C1 segment of cervical spinal cord (tissue), 14 donors: ENCODE measurements around the gene CSRP1.
"Not testable (repeated sequence)": the region's sequence is repeated elsewhere in the genome, so short reads cannot be mapped to it uniquely, and the experiment has no call there.

Source experiments
- DNase-seq, 14 donors: peaks; one replicate each; lab custom pipeline; 2025; lab: John Stamatoyannopoulos, UW

The CSRP1 gene

DNA sequence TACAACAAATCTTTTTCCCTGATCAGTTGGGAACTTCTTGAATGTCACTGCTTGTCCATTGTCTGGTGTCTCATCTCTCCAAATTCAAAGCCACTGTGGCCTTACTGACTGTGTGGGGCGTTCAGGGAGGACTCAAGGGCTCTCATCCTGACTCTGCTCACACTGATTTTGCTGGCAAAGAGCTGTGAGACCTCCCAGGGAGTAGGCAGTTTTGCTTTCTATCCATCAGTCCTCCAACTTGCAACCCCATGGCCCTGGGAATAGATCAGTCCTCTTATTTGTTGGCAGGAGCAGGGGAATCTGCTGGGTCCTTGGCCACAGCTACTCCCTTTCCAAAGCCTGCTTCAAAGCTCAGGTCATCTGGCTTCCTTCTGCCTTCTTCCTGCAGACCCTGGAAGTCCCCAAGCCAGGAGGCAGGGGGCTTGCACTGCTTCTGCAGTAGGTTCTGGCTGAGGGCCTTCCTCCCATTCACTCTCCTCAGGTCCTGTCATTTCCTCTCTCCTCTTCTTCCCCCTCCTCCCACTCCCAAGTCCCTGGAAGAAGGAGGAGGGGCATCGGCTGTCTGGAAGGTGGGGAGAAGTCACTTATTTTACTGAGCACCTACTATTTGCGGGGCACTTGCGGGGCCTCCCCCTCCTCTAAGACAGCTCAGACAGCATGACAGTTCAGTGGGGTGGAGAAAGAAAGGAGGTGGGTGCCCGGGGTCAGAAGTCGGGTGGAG, 31.1 kb upstream of the CSRP1 start:
- peak in 1 of 14 donors; percentile 44 for DNase-seq

DNA sequence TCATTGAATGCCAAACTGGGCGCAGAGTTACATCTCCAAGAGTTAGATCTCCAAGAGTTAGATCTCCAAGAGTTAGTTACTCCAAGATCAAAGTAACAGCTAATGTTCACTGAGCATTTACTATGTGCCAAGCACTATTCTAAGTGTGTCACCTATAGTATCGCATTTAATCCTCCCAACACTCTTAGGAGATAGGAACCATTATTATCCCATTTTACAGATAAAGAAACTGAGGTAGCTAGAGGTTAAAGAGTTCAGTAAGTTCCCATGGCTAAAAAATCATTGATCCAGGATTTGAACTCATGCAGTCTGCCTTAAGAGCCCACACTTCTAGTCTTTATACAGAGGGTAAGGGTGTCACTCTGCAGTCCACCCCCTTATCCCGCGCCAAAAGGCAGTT, 30.5 kb upstream of the CSRP1 start:
- DNase-seq = no peak

DNA sequence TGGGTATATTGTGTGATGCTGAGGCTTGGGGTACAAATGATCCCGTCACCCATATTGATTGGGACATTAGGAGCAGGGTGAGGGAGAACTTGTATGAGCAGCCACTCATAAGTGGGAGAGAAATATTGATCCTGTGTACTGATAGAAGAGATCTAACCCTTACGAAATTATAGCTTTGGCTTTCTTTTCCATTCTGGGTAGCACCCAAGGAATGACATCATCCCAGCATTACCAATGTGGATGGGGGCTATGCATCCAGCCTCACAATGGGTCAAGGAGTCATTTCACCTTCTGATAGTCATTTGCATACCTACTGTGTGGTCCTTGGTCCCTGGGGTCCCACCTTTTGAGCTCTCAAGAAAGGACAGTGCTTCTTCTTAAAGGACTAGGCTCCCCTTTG, 30.1 kb upstream of the CSRP1 start:
- DNase-seq = no peak

DNA sequence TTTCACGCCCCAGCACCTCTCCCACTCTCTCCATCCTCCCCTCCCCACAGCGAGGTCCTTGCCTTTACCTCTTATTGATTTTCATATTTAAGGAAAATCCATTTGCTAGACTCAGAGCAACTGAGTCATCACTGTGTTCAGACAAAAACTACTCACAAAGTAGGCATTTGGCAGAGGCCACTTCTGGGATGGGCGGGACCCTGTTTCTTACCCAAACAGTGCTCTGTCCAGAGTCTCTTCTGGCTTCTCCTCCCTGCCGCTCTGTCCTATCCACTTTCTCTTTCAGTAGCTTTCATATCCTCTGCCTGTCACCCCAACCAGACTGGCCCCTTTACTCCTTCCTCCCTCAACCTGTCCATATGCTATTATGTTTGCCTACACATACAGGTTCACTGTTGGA, 29.6 kb upstream of the CSRP1 start:
- peak in 1 of 14 donors; percentile 25 for DNase-seq

DNA sequence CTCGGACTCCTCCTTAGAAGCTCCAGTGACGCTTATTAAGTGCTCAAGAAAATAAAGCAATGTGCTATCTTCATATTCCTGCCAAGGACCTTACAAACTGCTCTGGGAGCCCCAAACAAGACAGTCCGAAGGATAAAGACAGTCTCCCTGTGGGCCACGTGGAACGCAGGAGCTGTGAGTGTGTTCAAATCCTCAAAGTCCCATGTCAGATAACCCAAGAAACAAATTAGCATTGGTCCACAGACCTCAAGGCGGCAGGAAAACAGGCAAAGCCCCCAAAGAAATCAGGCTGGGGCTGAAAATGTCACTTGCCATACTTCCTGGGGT, 29.0 kb upstream of the CSRP1 start:
- no peak for DNase-seq

DNA sequence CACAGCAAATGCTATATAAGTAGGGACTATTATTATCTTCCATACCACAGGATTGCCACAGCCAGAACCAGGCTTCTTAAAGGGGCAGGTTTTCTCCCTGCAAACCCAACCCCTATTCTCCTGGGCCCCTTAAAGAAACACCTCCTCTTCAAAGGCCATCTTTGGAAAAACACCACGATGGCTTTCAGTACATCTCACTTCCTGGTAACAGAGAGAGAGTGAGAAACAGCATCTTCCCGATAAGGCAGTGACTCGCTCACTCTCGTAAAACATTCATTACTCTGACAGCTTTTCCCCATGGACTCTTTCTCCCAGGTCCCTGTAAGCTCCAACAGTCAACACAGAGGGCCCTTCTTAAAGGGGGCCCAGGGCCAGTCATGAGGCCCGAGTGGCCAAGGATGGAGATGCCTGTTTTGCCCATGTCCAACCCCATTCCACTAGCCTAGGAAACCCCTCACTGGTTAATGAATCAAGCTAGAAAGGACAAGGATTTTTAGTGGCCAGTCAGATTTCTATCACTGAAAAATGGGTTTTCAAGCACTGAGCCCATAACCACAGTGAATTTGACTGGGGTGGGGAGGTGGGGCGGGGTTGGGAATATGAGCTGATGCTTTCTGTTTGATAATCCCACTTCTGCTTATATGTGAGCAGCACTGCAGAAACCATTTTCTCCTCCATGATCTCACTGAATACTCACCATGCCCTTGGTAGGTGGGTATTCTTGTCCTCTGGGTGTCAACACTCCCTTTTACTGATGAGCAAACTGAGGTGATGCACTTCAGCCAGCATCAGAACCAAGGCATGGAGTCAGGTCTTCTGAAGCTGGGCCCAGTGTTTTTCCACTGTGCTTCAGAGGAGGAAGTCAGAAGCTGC, 28.4 kb upstream of the CSRP1 start:
- DNase-seq = peak in 1 of 14 donors; percentile 10

DNA sequence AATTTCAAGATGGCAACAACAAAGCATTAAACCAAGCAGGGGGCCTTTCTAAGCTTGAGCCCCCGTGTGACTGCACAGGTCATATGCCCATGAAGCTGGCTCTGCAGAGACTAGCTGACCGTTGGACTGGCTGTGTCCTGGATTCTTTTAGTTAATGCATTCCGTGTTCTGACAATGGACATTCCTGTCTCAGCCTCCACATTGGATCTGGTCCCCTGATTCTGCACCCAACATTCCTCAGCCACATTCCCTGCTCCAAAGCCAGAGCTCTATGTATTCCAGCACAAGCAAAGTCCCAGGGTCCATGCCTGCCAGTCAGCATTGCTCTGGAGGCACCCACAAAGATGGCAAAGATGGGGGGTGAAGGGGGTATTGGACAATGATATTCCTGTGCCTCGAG, 26.9 kb upstream of the CSRP1 start:
- no peak for DNase-seq

DNA sequence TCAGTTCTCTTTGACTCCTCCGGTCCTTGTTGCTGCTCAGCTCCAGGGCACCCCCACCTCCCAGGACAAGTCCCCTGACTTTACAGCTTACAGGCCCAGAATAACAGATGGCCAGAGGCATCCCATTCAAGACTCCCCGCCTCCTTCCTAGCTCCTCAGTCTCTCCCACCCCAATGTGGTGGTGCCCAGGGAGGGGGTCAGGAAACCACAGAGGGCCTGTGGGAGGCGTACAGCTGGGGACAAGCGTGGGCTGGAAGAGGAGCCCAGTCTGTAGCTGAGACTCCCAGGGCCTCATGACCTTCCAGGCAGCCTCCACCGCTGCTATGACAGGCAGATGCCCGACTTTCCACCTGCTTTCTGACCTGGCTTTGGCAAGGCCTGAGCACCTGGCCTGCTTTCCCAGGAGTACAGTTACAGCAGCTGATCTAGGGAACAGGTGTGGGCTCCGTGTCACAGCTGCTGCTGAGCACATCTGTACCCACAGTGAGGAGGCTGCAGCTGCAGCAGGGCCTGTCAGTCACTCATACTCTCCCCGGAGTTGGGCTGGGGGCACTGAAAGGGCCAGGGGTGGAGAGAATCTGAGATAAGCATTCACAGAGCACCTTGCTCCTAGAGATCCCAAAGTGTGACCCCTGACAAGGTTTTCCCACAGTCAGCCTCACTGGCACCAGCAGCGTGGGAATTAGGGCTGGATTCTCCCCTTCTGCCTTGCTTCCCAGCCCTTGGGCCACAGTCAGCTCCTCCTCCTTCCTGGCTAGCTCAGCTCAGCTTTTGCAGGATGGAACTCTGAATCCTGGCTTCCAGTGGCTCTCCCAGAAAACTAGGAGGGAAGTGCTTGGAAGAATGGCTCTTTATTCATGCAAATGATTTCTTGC, 24.9 kb upstream of the CSRP1 start:
- DNase-seq = no peak

DNA sequence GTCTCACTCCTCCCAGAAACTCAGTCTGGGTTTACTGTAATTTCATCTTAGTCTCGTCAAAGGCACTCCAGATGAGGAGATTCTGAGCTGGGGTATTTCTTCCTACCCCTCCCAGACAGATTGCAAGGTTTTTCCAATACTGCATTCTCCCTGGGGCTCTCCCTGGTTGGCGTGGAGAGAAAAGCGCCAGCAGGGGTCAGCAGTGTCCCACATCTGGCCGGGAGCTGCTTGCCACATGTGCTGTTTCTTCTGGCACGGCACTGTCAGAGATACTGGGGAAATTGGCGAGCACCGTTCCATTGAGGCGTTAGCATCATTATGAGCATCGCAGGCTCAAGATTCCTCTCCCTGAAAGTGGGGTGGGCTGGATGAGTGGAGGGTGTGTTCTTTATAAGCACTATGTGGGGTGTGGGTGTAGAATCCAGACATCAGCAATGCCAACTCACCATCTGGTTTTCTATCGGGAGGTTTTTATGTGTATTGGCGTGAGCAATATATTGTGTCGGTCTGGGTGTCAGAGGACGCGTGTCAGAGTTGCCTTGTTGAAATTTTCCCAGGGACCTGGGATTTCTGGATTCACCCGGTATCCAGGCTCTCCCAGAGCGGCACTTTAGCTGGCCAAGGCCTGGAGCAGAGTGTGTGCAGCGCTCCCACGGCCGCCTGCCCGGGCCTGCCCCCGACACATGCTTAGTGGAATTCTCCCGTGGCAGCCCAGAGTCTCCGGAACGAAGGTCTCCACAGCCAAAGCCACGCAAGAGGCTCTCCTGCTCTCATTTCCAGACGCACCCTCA, 24.0 kb upstream of the CSRP1 start:
- DNase-seq = peak in 11 of 14 donors; percentile 24 to 82 (median 70)

DNA sequence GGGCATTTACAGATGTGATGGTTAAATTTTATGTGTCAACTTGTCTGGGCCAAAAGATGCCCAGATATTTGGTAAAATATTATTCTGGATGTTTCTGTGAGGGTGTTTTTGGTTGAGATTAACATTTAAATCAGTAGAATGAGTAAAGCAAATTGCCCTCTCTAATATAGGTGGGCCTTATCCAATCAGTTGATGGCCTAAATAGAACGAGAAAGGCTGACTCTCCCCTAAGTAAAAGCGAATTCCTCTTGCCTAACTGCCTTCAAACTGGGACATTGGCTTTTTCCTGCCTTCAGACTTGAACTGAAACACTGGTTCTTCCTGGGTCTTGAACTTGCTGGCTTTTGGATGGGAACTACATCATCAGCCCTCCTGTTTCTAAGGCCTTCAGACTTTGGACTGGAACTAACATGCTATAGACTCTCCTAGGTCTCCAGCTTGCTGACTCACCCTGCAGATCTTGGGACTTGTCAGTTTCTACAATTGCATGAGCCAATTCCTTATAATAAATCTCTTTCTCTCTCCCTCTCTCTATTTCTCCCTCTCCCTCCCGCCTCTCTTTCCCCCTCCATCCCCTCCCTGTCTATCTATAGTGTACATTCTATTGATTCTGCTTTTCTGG, 21.8 kb upstream of the CSRP1 start:
- no peak for DNase-seq

DNA sequence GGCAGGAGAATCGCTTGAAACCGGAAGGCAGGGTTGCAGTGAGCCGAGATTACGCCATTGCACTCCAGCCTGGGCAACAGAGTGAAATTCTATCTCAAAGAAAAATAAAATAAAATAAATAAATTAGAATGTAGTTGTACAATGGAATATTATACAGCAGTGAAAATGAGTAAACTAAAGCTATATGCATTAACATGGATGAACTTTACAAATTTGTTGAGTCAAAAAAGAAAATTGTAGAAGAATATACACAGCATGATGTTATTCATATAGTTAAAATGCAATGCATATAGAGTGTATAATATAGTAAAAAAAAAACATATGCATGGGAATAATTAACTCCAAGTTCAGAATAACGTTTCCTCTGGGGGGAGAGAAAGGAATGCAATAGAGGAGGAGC, 21.0 kb upstream of the CSRP1 start:
- no peak for DNase-seq

DNA sequence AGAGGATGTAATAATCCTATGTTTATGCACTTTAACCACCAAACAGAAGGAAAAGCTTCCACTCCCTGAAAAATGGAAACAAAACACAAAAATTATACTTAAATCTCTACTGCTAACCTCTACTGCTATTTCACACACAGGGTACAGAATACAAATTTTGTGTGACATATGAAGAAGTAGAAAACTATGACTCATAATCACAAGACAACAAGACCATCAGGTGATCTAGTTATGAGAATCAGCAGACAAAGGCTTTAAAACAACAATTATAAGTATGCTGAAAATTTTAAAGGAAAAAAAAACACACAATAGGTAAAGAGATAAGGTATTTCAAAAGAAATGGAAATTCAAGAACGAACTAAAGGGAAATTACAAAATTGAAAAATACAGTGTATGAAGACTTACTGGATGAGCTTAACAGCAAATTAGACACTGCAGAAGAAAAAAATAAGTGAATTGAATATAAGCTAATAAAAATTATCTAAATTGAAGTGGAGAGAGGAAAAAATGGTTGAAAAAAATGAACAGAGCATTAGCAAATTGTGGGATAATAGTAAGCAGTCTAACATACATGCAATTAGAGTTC, 18.4 kb upstream of the CSRP1 start:
- DNase-seq = no peak

DNA sequence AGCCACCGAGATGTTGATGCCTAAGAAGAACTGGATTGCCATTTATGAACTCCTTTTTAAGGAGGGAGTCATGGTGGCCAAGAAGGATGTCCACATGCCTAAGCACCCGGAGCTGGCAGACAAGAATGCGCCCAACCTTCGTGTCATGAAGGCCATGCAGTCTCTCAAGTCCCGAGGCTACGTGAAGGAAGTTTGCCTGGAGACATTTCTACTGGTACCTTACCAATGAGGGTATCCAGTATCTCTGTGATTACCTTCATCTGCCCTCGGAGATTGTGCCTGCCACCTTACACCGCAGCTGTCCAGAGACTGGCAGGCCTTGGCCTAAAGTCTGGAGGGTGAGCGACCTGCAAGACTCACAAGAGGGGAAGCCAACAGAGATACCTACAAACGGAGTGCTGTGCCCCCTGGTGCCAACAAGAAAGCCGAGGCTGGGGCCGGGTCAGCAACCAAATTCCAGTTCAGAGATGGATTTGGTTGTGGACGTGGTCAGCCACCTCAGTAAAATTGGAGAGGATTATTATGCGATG, 13.2 kb upstream of the CSRP1 start:
- DNase-seq = not testable (repeated sequence)

DNA sequence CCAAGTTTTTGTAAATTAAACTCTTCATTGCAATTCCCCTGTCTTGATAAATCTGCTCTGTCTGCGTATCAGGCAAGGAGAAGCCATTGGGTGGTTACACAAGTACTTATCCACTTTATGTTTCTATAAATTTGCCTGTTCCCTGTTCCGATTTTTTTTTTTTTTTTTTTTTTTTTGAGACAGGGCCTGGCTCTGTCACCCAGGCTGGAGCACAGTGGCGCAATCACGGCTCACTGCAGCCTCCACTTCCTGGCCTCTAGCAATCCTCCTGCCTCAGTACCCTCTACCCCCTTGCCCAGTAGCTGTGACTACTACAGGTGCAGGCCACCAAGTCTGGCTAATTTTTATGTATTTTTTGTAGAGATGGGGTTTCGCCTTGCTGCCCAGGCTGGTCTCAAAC, 11.1 kb upstream of the CSRP1 start:
- DNase-seq = no peak

DNA sequence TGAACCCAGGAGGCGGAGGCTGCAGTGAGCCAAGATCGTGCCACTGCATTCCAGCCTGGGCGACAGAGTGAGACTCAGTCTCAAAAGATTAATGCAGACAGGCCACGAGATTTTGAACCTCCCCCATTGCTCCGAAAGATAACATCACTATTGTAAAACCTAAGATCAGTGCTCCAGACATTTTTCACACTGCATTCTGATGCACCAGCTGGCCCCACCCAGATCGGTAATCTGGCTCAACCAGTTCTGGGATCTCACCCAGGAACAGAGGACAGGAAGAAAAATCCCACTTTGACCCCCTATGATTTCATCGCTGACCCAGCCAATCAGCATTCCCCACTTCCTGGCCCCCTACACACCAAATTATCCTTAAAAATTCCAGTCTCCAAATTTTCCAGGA, 10.7 kb upstream of the CSRP1 start:
- DNase-seq = no peak

DNA sequence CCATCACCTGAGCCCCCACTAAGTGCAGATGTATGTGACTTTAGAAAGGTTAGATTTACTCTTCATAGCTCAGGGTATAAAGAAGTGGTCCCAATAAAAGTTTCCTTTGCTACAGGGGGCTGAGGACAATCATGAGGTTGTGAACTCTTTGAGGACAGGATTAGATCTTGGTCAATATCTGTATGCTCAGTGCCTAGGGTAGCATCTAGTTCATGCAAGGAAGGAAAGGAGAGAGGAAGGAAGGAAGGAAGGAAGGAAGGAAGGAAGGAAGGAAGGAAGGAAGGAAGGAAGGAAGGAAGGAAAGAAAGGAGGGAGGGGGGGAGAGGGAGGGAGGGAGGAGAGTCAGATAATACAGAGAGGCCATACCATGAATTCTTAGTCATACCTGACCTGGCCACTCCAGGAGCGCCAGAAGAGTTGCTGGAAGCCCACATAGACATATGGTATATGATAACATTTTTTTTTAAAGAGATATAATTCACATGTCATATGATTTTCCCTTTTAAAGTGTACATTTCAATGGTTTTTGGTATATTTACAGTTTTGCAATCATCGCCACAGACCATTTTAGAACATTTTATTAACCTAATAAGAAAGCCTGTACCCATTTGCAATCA, 9.7 kb upstream of the CSRP1 start:
- DNase-seq = no peak

DNA sequence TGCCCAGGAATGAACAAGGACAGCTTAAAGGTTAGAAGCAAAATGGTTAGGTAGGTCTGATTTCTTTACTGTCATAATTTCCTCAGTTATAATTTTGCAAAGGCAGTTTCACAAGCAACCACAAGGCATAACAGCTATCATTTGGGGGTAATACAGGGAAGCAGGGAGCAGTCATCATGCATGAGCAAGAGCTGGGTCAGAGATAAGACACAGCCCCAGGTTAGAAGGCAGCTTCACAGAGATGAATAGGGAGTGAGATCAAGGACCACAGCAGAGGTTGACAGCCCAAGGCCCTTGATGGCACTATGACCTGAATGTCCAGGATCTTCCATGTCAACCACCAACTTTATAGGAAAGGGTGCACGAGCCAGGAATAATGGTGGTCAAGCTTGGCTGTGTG, 9.0 kb upstream of the CSRP1 start:
- no peak for DNase-seq

DNA sequence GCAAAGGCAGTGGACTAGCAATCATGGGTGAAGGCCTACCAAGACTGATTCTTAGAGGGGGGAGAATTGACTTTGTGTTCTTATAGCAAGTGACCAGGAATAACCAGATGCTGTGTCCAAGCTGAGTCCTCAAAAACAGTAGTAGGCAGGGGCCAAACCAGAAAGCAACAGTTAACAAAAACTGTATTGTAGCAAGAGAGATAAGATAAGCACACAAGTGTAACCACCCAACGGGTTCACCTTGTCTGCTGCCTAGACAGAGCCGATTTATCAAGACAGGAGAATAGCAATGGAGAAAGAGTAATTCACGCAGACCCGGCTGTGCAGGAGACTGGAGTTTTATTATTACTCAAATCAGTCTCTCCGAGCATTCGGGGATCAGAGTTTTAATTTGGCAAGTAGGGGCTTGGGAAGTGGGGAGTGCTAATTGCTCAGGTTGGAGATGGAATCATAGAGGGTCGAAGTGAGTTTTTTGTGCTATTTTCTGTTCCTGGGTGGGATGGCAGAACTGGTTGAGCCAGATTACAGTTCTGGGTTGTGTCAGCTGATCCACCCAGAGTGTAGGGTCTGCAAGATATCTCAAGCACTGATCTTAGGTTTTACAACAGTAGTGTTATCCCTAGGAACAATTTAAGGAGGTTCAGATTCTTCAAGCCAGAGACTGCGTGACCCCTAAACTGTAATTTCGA, 8.3 kb upstream of the CSRP1 start:
- DNase-seq = no peak

DNA sequence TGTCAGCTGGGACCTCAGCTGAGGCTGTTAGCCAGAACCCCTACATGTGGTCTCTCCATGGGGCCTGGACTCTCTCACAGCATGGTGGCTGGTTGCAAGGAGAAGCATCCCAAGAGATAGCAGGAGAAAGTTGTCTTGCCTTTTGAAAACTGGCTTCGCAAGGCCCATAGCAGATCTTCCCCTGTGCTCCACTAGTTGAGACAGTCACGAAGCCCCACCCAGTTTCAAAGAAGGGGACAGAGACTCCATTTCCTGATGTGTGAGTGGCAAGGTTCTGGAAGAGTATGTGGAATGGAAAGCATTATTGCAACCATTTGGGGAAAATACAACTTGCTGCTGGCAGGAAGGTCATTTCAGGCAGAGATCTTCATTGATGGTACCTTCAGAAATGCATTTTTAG, 7.5 kb upstream of the CSRP1 start:
- no peak for DNase-seq
